IPS DF 4.7 (cell line): ENCODE results near the gene SDC1.
"Not testable (repeated sequence)": the region's sequence is repeated elsewhere in the genome, so short reads cannot be mapped to it uniquely, and the experiment has no call there.

Experiments used
- DNase-seq: peaks from one replicate; pipeline ENCODE4 v3.0.0-alpha.2; 2013; ENCODE audit warnings: low spot score; ENCODE audit errors: extremely low read depth

Gene SDC1

GRCh38 chr2:20198001-20198400 is 26.9 kb downstream of the SDC1 start:
- DNase-seq: no peak

DNA sequence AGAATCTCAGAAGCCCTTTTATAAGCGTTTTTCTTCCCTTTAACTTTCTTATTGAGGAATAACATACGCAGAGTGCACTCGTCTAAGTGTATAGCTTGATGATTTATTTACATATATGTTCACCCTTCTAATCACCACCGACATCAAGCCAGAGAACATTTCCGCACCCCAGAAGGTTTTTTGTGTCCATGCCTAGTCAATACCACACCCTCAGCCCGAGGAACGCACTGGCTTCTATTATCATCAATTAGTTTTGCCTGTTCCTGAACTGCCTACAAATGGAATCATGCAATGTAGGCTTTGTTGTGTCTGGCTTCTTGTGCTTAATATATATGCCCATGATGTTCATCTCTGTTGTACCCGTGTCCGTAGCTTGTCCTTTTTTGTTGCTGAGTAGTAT is 27.7 kb downstream of the SDC1 start:
- no peak for DNase-seq

GRCh38 chr2:20196657-20197161 is 28.2 kb downstream of the SDC1 start:
- DNase-seq: no peak

GRCh38 chr2:20196053-20196656 is 28.8 kb downstream of the SDC1 start:
- no peak for DNase-seq

DNA sequence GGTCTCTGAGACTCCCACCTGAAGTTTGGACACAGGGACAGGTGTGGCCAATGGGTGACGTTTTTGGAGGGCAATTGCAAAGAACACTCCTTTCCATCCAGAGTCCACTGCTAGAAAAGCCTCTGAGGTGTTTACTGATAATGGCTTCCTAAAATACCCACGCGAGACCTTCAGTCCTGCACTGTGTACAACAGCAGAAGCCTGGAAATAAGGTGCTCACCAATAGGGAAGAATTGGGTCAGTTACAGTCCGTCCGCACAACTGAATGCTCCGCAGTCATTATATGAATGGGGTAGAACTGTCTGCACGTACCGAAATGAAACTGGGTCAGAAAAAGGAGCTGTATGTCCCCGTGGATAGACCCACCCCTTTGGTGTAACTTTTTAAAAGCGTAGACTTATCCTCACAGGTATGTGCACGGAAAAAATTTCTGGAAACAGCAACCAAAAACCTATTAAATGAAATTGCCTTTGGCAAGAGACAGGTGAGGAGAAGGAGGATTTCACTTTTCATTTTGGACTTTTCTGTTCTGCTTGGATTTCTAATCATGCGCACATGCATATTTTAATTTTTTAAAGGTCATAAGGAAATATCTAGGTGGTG is 29.4 kb downstream of the SDC1 start:
- no peak for DNase-seq

- not testable (repeated sequence) for DNase-seq
These were observed 29.9 kb downstream of the SDC1 start for GRCh38 chr2:20195016-20195411.

DNA sequence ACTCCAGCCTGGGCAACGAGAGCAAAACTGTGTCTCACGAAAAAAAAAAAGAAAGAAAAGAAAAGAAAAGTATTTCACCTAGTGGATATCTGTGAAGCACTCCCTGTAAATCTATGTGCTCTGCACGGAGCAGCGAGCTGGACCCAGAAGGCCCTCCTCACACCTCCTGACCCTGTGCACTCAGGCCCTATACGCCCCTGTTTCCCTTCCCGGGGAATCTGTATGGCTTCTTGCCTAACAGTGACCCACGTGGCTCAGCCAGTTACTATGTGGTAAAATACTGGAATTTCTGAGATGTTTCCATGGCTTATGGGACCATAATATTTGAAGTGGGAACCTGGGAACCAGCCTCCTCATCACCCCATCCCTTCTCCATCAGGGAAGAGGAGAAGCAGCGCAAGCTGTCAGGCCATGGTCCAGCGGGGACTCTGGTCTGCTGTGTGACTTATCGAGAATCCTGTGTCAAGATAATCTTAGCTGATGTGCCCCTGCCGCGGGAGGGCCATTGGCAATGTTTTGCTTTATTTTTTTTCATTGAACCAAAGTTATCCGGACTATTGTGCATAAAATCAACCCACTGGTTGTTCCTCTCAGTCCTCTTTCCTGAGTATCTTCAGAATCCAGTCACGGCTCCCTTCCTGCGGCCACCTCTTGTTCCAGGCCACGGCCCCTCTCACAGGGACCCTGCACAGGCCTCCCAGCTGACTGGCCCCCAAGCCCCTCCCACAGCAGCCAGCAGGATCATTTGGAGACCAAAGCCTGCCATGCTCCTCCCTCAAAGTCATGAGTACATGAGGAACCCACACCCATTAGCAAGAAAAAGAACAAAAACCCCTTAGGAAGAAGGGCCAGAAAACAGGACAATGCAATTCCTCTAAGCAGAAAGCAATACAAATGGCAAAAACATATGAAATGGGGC is 30.6 kb downstream of the SDC1 start:
- DNase-seq: no peak

GRCh38 chr2:20193185-20193584 is 31.7 kb downstream of the SDC1 start:
- no peak for DNase-seq

DNA sequence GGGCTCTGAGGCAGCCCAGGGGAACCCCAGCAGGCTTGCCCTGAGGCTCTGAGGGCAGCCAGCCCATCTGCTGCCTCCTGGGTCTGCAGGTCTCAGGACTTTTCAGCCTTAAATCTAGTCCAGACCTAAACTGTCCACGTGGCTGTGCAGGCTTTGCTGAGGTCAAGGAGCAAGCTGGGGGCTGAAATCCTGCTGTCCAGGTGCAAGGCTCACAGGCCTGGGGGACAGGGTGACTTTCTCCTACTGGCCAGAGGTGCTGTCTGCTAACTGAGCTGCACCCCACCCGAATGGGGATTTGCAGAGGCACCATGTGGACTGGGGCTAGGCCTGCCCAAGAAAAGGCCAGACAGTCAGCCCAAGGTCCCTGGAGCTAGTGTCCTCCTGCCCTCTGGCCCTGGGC is 32.1 kb downstream of the SDC1 start:
- no peak for DNase-seq

- DNase-seq: no peak
These were observed 33.0 kb downstream of the SDC1 start for GRCh38 chr2:20191714-20192569.

DNA sequence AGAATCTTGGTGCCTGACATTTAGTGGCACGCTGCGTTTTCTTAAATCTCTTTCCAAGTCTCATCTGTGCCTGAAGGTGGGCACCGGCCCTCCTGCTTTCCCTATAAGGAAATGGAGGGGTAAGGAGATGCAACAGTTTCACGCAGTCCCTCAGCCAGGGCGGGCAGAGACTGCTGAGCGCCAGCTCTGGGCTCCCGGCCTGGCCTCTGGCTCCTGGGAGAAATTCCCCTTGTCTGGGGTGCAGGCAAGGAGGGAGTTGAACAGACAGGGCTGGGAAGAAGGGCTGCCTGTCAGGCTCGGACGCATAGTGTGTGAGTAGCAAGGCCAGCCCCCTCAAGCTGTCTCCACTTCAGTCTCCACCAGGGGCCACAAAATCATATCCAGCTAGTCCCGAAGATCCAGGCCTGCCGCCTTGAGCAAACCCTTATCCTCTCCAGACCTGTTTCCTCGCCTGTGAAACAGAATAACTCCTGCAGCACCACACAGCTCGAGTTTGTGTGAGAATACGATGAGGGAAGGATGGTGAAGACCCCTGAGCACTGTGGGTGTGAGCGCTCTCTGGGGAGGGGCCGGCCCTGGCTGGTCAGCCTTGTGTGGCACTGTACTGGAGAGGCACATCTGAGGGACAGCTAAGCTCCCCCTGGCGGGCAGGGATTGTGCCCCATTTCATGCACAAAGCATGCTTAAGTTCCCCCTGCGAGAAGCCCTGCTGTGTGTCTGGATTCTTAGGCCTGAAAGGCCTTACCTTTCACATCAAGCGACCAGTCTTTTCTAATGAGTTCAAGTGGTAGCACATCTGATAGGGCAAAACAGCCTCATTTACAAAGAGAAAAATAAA is 33.8 kb downstream of the SDC1 start:
- no peak for DNase-seq

- DNase-seq: no peak
These were observed 34.8 kb downstream of the SDC1 start for GRCh38 chr2:20190170-20190569.

GRCh38 chr2:20189299-20189931 is 35.5 kb downstream of the SDC1 start:
- DNase-seq: no peak

GRCh38 chr2:20188851-20189250 is 36.1 kb downstream of the SDC1 start:
- DNase-seq: no peak

- no peak for DNase-seq
These were observed 36.7 kb downstream of the SDC1 start for GRCh38 chr2:20188201-20188600.

DNA sequence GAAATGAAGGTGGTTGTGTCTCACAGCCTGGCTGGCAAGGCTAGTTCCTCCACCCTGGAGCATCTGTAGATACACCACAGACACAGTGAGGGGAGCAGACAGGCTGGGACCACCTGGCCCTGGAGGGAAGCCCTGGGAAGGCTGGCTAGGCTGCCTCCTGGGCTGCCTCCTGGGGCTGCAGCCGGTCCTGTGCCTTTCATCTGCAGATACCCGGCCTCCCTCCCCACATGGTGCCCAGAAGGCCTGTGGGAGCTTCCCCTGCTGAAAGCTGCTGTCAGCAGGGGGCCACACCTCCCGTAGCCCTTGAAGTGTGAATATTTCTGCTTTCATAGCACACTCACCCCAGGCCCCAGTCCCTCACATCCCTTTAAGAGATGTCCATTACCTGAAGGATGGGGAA is 37.6 kb downstream of the SDC1 start:
- DNase-seq: no peak

DNA sequence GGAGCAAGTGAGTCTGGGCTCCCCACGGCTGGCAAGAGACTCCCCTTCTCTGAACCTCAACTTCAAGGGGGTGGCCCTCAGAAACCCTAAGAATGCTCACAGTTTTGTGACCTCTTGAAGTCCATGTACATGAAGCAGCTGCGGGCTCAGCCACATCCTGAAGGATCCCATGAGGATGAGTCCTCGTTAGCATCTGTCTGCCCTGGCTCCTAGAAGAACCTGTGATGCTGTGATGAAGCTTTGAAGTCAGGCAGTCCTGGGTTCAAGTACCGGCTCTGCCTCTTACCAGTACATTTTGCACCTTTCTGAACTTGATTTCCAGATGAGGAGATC is 38.1 kb downstream of the SDC1 start:
- no peak for DNase-seq

DNA sequence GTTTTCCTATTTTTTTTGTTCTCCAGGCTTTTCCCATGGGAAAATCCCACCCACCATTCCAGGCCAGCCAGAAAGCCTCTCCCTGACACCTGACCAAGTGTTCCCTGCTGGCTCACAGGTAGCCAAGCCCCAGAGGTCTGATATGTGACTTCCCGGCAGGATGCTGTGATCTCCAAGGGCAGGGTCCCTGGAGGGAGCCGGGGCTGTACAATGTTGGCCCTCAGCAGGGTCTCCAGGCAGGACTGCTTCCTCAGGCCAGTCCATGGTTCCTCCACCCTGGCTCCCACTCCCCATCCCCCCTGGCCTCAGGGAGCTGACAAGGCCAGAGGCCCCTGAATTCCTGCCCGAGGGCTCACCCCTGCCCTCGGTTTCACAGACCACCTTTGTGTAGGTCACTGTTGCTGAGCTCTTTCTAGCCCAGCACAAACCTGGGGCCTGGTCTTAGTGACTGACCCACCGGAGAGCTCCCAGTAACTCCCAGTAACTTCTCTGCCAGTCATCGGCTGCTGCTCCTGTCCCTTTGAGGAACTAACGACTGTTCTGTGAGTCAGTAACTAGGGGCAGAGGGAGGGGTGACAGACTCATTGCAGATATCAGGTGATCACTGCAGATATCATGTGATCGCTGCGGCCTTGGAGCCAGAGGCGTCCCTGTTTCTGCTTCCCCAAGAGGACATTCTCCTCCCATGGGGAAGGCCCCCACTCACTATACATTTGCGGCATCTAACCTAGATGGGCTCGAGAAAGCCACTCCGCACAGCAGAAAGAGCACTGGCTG is 38.7 kb downstream of the SDC1 start:
- DNase-seq: no peak
